Adipose tissue (tissue), 3 donors: ENCODE results near the gene MGME1. TPM values are rescaled to one million over a fixed set of nuclear protein-coding genes. Genes with fewer than 3 reads are reported as not detected.

Source experiments
- H3K27ac ChIP-seq: one replicate; pipeline ENCODE4 v1.5.1; 2013; ENCODE audit warnings: low read depth, low read length
- WGBS, 3 donors: extraction: QIAGEN DNeasy Blood & Tissue Kit; methylation state at CpG; one replicate each; pipeline ENCODE4 v1.1.7; 2013; 5-methylcytosine and 5-hydroxymethylcytosine counted together
- polyA plus RNA-seq, 3 donors: library from polyadenylated mRNA; stranded (reverse); fragments of 200-250 nt; gene quantifications; one replicate each; pipeline ENCODE4 v1.2.3, GENCODE V29; 2013
- donor health status: healthy with polysubstance abuse.
- donor health status: Bipolar disorder and iron deficiency.
- donor health status: healthy.

The MGME1 gene
- polyA plus RNA-seq, 3 donors: 5.4 to 11.2 (median 6.8) TPM

DNA sequence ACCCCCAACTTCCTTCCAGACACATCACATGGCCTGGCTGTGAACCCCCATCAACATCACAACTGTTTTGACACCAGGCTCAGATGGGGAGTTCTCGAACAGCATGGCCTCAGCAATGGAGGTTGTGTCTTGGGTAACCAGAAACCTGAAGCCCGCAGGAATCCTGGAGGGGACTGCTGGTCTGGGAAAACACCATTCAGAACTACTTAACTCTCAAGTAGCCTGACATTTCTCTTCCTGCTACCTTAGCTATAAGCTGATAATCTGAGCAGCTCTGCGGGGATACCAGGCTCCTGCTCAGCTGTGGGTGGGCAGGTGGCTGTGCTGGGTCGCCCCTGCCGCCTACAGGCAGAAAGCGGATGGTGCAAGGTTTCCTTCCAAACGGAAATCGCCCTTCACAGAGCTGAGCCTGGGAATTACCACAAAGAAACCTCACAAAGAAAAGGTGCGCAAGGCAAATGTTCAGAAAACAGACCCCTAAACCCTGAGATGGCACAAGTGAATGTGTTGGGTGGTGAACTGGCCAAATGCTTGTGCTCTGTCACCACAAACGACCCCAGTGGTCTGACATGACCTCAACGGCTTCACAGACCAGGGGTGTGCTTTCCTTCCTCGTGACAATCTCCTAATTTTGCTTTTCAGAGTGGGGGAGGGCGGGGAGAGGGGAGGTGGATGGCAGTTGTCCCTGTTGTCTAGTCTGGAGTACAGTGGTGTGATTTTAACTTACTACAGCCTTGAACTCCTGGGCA, 29.8 kb upstream of the MGME1 start:
- H3K27ac ChIP-seq: no peak overlapping the region
- WGBS, 3 donors: 17 to 22% (median 21%) methylated on average over 13 of the region's 13 CpGs

DNA sequence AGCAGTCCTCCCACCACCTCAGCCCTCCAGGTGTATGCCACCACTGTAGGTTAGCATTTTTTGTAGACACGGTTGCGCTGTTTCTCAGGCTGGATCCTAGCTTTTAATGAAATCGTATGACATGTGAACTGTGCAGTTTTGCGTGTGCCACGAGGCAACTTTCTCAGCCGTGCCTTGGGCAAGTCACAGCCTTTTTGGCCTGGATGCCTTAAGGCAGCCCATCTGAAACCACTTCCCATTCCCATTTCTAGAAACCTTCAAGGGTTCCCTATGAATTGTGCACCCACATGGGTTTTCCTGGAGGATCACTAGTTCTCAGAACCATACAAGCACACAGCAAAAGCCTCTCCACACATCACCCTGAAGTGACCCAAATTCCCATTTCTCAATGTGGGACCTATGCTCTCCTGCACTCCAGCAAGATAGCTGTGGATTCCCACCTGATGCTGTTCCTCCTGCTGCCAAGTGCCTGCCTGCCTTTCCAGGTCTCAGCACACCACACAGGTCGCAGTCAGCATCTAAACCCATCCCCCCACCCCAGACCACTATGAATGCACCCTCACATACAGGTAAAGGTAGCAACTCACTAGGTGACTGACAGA, 29.1 kb upstream of the MGME1 start:
- 59 to 70% (median 60%) methylated on average over 7 of the region's 7 CpGs for WGBS, 3 donors
- H3K27ac ChIP-seq: no peak overlapping the region

DNA sequence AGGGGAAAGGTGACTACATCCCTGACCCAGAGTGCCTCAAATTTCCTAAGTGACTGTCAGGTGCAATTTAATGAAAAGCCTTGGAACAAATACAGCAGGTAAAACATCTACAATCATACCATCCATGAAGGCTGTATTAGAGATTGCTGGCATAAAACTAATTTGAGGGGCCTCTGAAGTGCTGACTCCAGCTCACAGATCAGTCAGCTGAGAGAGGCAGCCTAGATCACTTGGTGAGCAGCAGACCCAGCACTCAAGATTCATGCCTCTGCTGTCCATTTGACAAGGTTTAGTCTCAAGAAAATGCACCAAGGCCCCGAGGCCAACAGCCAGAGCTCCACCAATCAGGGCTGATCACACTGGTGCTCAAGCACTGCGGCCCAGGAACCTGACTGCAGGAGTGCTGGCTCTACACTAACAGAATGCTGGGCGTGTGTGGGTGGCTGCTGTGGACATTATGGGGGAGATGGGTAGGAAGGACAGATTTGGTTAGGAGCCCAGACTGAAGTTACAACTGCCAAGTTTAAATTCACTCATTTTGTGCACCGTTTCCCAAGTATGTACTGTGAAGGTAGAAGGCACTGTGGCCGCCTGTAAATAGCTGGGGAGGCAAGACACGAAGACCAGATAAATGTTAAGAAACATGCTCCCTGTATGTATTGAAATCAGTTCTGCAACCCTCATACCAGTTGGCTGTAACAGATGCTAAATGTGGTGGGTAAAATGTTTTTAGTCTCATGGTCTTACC, 28.4 kb upstream of the MGME1 start:
- no peak overlapping the region for H3K27ac ChIP-seq
- 53 to 65% (median 58%) methylated on average over 6 of the region's 6 CpGs for WGBS, 3 donors

- WGBS, 3 donors: 85 to 96% (median 96%) methylated on average over 10 of the region's 10 CpGs
- no peak overlapping the region for H3K27ac ChIP-seq
These were observed 27.6 kb upstream of the MGME1 start for GRCh38 chr20:17941087-17941825.

GRCh38 chr20:17941826-17942196, 27.0 kb upstream of the MGME1 start:
- H3K27ac ChIP-seq: no peak overlapping the region
- 78 to 87% (median 85%) methylated on average over 3 of the region's 3 CpGs for WGBS, 3 donors

DNA sequence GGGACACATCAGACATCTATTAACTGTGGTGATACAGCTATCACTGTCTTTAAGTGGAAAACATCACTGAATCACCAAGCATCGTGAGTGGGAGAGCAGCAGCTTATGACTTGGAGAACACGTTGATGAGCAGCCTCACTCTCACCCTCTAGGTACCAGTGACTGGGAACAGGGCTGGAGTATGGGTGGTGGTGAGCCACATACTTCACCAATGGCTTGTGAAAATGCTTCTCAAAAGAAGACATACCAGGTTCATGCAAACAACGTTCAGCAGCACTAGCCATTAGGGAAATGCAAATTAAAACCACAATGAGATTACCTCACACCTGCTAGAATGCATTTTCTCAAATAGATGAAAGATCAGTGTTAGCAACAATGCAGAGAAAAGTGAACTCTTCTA, 25.5 kb upstream of the MGME1 start:
- 52 to 73% (median 60%) methylated on average over 3 of the region's 3 CpGs for WGBS, 3 donors
- H3K27ac ChIP-seq: no peak overlapping the region

DNA sequence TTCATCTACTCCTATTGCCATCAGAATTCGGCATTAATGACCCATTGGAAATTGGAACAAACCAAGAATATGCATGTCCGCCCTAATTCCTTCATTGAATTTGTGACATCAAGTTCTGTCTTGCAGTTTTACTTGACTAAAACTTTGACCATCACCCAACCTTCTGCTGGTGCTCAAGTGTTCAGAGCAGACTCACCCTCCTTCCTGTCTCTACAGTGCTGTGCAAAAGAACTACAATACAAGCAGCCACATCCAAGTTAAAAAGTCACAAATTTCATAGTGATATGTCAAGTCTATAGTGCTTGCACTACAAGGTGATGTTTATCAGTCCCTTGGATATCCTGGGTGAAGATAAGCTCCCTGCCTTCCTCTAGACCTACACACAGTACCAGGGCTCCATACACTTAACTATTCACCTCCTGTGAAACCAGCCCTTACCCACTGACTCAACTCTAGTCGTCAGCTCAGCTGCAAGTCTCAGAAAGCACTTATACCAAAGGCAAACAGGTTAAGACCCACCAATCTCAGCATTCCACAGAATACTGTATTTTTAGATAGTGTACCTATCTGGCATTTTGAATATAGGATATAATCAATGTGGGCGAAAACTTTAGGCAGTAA, 23.9 kb upstream of the MGME1 start:
- WGBS, 3 donors: 91 to 94% (median 94%) methylated on average over 4 of the region's 4 CpGs
- no peak overlapping the region for H3K27ac ChIP-seq

- WGBS, 3 donors: 95 to 99% (median 99%) methylated on average over 5 of the region's 5 CpGs
- no peak overlapping the region for H3K27ac ChIP-seq
These were observed 22.8 kb upstream of the MGME1 start for GRCh38 chr20:17946040-17946439.

GRCh38 chr20:17946572-17947473, 22.0 kb upstream of the MGME1 start:
- WGBS, 3 donors: 64 to 74% (median 66%) methylated on average over 6 of the region's 6 CpGs
- no peak overlapping the region for H3K27ac ChIP-seq

DNA sequence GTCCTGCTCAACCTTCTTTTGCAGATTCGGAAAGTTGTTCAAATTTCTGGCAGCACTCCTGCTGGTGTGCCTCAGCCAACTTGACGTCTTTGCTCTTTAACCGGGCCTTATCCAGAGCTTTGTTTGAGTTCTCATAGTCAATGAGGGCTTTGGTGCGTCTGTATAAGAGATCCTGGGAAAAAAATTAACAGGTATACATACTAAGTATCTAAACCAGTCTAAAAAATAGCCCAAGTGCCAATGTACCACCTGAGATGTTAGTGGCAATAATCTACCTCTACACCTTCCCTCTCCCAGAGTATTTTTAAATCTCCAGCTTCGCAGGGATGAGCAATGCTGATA, 21.4 kb upstream of the MGME1 start:
- H3K27ac ChIP-seq: no peak overlapping the region
- 44 to 76% (median 58%) methylated on average over 5 of the region's 5 CpGs for WGBS, 3 donors

- WGBS, 3 donors: 97 to 99% (median 98%) methylated on average over 2 of the region's 2 CpGs
- H3K27ac ChIP-seq: no peak overlapping the region
These were observed 20.4 kb upstream of the MGME1 start for GRCh38 chr20:17948442-17948841.

DNA sequence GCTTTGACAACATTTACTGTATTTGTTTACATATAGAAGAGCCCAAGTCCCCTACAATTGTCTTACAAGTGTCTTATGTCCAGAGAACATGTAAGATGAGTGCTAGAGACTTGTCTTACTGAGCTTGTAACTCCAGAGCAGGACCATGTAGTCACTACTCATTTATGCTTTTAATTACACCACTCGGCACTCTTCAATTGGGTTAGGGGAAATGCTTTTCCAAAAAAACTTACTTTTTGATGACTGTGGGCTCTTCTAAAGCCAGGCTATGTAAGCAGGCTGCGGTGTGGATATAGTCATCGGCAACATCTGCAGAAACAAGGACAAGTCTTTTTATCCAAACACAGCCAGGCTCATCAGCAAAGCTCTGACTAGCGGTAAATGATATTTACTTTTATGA, 18.9 kb upstream of the MGME1 start:
- H3K27ac ChIP-seq: no peak overlapping the region
- 92 to 99% (median 93%) methylated on average over 4 of the region's 4 CpGs for WGBS, 3 donors

DNA sequence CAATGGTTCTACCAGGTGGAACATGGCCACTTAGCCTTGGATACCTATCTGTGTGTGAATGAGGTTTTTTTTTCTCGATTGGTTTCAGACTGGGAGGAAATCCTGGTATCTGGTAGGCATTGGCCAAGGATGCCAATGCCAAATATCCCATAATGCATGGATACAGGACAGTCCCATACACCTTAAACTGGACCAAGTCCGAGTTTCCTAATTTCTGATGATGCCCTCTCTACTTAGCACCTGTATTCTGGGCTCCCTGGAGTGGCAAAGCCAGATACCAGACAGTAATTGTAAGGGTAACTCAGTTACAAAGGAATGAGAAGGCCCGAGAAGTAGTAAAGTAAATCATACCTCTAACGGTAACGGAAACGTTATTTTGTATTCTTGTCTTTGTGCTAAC, 18.1 kb upstream of the MGME1 start:
- no peak overlapping the region for H3K27ac ChIP-seq
- WGBS, 3 donors: 79 to 86% (median 85%) methylated on average over 6 of the region's 6 CpGs

- no peak overlapping the region for H3K27ac ChIP-seq
- 86 to 93% (median 93%) methylated on average over 2 of the region's 2 CpGs for WGBS, 3 donors
These were observed 17.5 kb upstream of the MGME1 start for GRCh38 chr20:17951323-17951722.

DNA sequence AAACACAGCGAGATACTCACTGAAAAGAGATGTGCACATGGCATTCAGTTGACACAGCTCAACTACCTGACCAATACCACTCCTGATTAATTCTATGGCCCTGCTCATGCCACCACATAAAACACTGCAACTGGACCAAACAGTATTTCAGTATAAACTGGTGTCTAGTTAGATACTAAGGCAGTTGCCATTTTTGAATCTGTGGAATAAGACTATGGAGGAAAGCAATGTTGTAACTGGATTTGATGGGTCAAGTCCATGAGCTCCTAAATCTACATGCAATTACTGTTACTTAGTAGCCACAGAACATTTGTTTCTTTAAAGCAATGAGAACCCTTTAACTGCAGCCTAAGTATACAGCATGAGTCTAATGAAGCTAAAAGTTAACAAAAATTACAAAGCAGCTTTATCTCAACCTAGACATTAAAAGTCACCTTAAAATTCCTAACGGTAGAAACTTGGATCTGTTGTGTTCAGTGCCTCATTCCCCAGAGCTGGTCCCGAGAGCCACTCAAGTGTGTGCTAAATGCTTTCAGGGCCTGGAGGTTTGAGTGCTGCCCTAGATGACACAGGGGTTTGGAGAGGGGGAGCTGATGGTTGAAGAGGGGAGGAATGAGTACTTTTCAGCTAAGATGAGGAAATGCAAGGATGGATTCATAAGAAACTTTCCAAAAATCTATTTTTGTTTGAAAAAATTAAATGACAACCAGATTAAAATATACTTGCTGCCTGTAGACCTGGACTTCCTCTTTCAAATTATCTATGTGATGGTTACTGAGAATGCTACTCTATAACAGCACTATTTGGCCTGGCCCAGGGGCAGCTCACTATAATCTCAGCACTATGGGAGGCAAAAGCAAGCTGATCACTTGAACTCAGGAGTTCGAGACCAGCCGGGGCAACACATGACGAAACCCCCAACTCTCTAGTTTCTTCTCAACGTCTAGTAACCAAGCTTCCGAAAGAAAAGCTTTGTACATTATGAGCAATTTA, 15.8 kb upstream of the MGME1 start:
- 90 to 93% (median 91%) methylated on average over 8 of the region's 8 CpGs for WGBS, 3 donors
- H3K27ac ChIP-seq: no peak overlapping the region

DNA sequence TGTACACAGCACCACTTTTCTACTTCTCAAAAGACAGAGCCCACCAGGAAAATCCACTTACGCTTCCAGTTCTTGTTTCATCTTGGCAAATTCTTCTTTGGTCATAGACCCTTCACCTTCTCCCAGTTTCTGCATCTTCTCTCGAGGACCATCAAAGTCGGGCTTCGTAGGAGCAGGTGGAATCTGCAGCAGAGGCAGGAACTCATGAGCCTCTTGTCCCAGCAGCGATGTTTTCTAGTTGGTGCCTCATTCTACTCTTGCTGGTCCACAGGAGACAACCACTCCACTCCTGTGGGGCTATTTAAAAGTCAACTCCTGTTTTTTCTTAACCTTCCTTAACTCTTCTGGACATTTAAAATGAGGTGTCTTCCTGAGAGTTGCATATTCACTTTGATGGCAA, 14.9 kb upstream of the MGME1 start:
- H3K27ac ChIP-seq: no peak overlapping the region
- 95 to 96% (median 96%) methylated on average over 5 of the region's 5 CpGs for WGBS, 3 donors

DNA sequence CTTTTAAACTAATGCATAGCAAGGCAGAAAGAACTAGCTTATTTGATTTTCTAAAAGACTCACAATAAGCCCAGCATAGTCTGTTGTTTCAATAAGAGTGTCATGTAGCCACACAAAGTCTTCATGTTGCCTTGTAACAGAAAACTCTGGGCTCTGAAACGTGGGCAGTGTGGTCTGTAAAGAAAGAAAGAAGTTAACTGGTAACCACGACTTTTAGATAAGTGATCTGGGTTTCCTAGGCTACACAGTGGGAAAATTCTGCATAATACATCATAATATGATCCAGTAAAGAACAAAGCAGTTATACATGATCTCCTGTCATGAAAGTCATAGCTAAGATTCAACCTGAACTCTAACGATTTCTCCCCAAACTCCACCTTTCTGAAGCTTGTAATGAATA, 13.5 kb upstream of the MGME1 start:
- 51 to 60% (median 52%) methylated on average over 3 of the region's 3 CpGs for WGBS, 3 donors
- no peak overlapping the region for H3K27ac ChIP-seq
